BJ (cell line): ENCODE measurements around the gene HBD. TPM values are rescaled to one million over a fixed set of nuclear protein-coding genes. Genes with fewer than 3 reads are reported as not detected.

ENCODE experiments used
- CTCF ChIA-PET: fragments of 350-600 bp; formaldehyde crosslinking; extraction: SDS; loops from one replicate; lab custom pipeline; 2021; ENCODE audit warnings: antibody characterized with exemption, inconsistent platforms; lab: Yijun Ruan, JAX
- POLR2A ChIA-PET: fragments of 300-600 bp; sonication (Branson Sonifier 250); formaldehyde crosslinking; extraction: SDS; loops from one replicate; lab custom pipeline; 2021; ENCODE audit warnings: antibody characterized with exemption; lab: Charles Lee
- DNase-seq: peaks from one replicate; pipeline ENCODE4 v3.0.0-alpha.2; 2011; ENCODE audit warnings: low read depth
- H3K27me3 ChIP-seq: 2 replicates; pipeline ENCODE4 v1.6.0; 2011; ENCODE audit warnings: low read length; ENCODE audit not compliant: control insufficient read depth, insufficient read depth
- H3K36me3 ChIP-seq: 2 replicates; pipeline ENCODE4 v1.5.1; 2011; ENCODE audit warnings: low read length; ENCODE audit not compliant: control insufficient read depth, insufficient read depth
- H3K4me3 ChIP-seq: 2 replicates; pipeline ENCODE4 v1.5.1; 2011; ENCODE audit warnings: low read depth, mild to moderate bottlenecking, control low read depth, low read length
- CTCF ChIP-seq: IDR thresholded peaks from 2 replicates; pipeline ENCODE4 v1.5.1; 2011; ENCODE audit warnings: low read depth, mild to moderate bottlenecking, control low read depth, inconsistent platforms, low read length, moderate library complexity; ENCODE audit not compliant: insufficient read depth
- polyA plus RNA-seq: library from polyadenylated mRNA; depleted of rRNA; stranded (reverse); fragments of >200 nt; gene quantifications from 2 replicates; pipeline ENCODE4 v1.2.3, GENCODE V29; 2011

HBD gene
- polyA plus RNA-seq, 1 experiment, result 1.0 TPM

GRCh38 chr11:5228124-5228523 lies 6.2 kb downstream of the HBD start:
- no peak overlapping the region for H3K4me3 ChIP-seq
- ChIA-PET POLR2A (no interaction called here), CTCF (interaction anchor here (0.6 kb wide), 1 partner anchor 17 kb away, joined by 3 read pairs; no protein-coding TSS in a partner anchor)
- TF ChIP-seq CTCF, result no peak
- no peak for DNase-seq
- no peaks in the 10 kb centered on the region for H3K36me3 ChIP-seq
- no peaks in the 10 kb centered on the region for H3K27me3 ChIP-seq

- ChIA-PET POLR2A (no interaction called here), CTCF (interaction anchor here (0.6 kb wide), 1 partner anchor 17 kb away, joined by 3 read pairs; no protein-coding TSS in a partner anchor)
- no peak overlapping the region for H3K4me3 ChIP-seq
- DNase-seq, result no peak
- no peak for TF ChIP-seq CTCF
- no peaks in the 10 kb centered on the region for H3K36me3 ChIP-seq
- no peaks in the 10 kb centered on the region for H3K27me3 ChIP-seq
Observed at GRCh38 chr11:5227681-5228080, 6.6 kb downstream of the HBD start.

DNA sequence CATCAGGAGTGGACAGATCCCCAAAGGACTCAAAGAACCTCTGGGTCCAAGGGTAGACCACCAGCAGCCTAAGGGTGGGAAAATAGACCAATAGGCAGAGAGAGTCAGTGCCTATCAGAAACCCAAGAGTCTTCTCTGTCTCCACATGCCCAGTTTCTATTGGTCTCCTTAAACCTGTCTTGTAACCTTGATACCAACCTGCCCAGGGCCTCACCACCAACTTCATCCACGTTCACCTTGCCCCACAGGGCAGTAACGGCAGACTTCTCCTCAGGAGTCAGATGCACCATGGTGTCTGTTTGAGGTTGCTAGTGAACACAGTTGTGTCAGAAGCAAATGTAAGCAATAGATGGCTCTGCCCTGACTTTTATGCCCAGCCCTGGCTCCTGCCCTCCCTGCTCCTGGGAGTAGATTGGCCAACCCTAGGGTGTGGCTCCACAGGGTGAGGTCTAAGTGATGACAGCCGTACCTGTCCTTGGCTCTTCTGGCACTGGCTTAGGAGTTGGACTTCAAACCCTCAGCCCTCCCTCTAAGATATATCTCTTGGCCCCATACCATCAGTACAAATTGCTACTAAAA lies 7.5 kb downstream of the HBD start, which contains the start of gene HBB:
HBB (minus strand) TSS at position 340 of the 579 bp plus-strand sequence; CDS start at position 290, 50 bp downstream.
- no peaks in the 10 kb centered on the region for H3K36me3 ChIP-seq
- CTCF ChIA-PET, result interaction anchor here (0.6 kb wide), 1 partner anchor 105 kb away, joined by 3 read pairs; no protein-coding TSS in a partner anchor
- no peak for DNase-seq
- no peaks in the 10 kb centered on the region for H3K27me3 ChIP-seq
- POLR2A ChIA-PET, result no interaction called here
- TF ChIP-seq CTCF, result no peak
- H3K4me3 ChIP-seq, result no peak within 1 kb of the TSS

GRCh38 chr11:5225480-5225871 lies 8.8 kb downstream of the HBD start:
- H3K27me3 ChIP-seq, result no peaks in the 10 kb centered on the region
- no peaks in the 10 kb centered on the region for H3K36me3 ChIP-seq
- no peak for DNase-seq
- TF ChIP-seq CTCF, result no peak
- ChIA-PET CTCF (no interaction called here), POLR2A (no interaction called here)
- no peak overlapping the region for H3K4me3 ChIP-seq

DNA sequence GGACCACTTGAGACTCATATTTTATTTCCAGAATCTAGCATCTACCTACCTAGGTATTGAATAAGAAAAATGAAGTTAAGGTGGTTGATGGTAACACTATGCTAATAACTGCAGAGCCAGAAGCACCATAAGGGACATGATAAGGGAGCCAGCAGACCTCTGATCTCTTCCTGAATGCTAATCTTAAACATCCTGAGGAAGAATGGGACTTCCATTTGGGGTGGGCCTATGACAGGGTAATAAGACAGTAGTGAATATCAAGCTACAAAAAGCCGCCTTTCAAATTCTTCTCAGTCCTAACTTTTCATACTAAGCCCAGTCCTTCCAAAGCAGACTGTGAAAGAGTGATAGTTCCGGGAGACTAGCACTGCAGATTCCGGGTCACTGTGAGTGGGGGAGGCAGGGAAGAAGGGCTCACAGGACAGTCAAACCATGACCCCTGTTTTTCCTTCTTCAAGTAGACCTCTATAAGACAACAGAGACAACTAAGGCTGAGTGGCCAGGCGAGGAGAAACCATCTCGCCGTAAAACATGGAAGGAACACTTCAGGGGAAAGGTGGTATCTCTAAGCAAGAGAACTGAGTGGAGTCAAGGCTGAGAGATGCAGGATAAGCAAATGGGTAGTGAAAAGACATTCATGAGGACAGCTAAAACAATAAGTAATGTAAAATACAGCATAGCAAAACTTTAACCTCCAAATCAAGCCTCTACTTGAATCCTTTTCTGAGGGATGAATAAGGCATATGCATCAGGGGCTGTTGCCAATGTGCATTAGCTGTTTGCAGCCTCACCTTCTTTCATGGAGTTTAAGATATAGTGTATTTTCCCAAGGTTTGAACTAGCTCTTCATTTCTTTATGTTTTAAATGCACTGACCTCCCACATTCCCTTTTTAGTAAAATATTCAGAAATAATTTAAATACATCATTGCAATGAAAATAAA lies 9.5 kb downstream of the HBD start:
- Histone ChIP-seq H3K4me3 (no peak overlapping the region), H3K36me3 (no peaks in the 10 kb centered on the region), H3K27me3 (no peaks in the 10 kb centered on the region)
- TF ChIP-seq CTCF, result no peak
- ChIA-PET CTCF (interaction anchor here (0.5 kb wide), 1 partner anchor 37 kb away, joined by 6 read pairs; no protein-coding TSS in a partner anchor), POLR2A (no interaction called here)
- DNase-seq, result no peak
